HG03095 (cell line): Measurements from ENCODE around the gene PHLDB2.

ENCODE experiments used
- ATAC-seq: cut with Tn5 transposase; IDR thresholded peaks from one replicate; pipeline ENCODE4 v1.9.1; 2021; ENCODE audit warnings: moderate library complexity; ENCODE audit not compliant: unreplicated experiment

Gene PHLDB2

DNA sequence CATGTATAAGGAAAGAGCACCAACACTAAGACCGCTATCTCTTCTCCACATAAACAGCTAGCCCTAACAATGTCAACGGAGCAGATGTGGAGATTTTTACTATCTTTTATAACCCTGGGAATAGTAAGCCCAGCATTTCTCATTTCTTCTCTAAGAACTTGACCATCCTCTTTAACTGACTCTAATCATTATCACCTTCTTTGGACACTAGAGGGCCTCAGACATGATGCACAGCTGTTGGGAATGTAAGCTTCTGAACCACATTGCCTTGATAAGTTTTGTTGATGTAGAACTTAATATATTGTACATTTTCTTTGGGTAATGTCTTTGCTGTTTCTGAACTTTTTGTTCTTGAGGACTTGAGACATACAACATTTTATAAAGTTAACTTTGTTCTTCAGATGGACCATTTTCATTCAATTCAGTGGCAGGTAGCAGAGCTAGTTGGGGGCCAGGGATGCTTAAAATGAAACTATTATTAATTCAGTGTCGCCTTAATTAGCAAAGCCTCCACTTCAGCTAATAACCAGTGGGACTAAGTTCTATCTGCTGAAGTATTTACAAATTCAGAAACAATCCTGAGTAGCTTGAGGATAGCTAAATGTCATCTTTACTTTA lies 130.1 kb downstream of the PHLDB2 start:
- ATAC-seq, result peak; percentile 83

- ATAC-seq, result no peak
These were observed 134.0 kb downstream of the PHLDB2 start for GRCh38 chr3:111993038-111993437.

- ATAC-seq, result no peak
These were observed 139.8 kb downstream of the PHLDB2 start, which contains the start of gene TAGLN3 for GRCh38 chr3:111998636-111999483. TAGLN3 (plus strand) TSS chr3:111998922; CDS start chr3:111999423, 501 bp downstream.

- ATAC-seq, result no peak
These were observed 140.6 kb downstream of the PHLDB2 start for GRCh38 chr3:111999484-112000324.

DNA sequence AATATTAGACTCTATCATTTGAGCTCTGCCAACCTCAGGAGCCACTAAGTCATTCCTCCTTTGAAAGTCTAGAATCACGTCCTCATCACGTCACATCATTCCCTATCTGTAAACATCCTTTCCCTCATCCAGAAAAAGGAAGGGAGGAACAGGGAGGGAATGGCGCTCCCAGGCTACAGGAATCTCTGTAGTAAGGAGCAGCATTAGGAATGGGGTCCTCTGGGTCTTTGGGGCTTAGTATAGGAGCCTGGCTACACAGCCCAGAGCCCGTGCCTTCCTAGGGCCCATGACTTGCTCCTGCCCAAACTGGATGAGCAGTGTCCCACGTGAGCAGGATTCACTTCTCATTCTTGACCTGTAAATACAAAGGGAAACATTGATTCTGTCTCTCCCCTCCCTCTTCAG lies 141.3 kb downstream of the PHLDB2 start:
- ATAC-seq, result no peak

DNA sequence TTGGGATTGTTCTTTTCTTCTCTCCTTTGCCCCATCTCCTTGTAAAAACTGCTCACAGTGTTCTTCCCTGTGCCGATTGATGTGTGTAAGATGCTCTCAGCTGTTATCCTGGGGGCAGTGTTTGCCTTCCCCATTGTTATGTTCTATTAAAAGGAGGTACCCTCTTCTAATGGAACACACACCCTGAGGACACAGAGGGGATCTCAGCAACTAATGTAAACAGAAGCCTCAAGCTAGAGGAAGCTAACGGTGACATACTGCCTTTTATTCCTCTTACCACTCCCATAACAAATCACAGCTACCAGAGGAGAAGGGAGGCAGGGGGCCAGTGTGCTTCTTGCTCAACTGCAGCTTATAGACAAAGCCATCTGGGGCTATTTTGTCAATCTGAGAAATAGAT lies 141.9 kb downstream of the PHLDB2 start:
- no peak for ATAC-seq

GRCh38 chr3:112001526-112001925 lies 142.5 kb downstream of the PHLDB2 start:
- no peak for ATAC-seq

DNA sequence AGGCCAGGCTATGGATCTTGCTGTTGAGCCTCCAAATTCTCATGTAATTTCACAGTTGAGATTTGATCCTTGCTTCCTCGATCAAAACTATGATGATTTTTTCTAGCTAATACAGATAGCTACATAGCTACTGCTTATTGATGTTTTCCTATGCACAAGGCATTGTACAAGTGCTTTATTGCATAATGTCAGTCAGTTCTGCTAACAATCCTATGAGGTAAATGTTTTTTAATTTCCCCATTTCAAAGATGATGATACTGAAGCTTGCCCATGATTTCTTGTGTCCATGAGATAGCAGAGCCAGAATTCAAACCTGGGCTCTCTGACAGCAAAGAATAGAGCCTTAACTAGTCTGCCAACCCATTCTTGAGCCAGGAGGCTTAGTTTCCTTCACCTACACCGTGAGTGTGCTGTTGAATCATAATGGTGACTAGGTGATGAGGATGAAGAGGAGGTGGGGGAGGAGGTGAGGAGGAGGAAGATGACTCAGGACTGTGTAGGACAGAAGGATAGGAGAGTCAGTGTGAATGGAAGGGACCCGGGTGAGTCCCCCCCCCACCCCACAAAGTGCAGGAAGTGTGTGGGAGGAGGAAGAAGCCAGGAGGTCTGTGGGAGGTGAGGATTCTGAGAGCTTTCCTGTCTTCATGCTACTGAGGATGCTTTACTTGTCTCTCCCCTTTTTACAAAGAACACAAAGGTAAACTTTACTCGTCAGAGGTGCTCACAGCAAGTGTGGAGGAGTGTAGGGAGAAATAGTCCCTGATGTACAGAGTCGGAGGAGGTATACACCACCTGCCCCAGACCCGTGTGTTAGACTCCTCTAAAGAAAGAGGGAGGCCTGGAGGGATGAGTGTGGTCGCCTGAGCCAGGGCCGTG lies 143.3 kb downstream of the PHLDB2 start:
- ATAC-seq, result no peak

DNA sequence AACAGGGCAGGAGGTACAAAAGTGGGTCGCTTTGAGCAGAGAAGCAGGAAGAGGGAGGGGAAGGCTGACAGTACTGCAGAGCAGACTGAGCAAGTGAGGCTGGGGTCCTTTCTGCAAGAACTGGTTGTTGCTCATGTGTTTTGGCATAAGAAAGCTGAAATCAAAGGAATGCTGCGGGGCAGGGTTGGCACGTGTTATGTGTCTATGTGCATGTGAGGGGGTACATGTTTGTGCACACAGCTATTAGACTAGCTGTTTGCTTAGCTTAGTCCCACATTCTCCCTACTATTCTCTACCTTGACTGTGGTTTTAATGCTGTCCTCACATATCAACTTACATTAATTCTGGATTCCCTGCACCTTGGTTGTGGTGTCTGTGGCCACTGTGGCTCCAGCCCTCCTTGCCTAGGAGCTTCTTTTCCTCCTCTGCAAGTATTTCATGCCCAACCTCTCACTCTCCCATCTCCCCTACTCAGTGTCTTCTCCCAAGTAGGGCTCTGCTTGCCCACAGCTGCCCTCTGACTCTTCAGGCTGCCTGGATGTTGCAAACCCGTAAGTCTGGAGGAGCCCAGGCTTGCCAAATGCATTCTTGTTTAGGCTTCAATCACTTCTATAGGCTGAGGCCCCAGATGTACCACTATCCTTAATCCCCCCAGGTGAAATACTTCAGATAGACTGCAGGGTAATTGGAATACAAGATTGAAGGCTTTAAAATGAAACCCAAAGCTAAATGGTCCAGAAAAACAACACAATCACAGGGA lies 144.4 kb downstream of the PHLDB2 start:
- no peak for ATAC-seq

DNA sequence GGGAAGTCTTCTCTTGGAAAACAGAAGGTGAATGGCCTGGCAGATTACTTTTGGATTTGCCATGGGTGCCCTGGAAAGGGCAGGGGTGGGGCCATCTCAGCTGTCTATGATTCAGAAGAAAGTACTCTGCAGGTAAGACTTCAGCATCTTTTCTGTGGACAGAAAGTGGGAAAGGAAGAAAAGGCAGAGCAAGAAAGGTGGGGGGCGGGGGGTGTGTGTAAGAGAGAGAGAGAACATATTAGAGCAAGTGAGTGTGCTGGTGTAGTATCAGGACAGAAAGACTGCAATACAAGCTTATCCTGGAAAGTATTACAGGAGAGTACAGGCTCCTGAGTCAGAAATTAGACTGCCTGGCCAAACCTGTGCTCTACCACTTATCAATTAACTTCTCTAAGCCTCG lies 145.1 kb downstream of the PHLDB2 start:
- no peak for ATAC-seq

DNA sequence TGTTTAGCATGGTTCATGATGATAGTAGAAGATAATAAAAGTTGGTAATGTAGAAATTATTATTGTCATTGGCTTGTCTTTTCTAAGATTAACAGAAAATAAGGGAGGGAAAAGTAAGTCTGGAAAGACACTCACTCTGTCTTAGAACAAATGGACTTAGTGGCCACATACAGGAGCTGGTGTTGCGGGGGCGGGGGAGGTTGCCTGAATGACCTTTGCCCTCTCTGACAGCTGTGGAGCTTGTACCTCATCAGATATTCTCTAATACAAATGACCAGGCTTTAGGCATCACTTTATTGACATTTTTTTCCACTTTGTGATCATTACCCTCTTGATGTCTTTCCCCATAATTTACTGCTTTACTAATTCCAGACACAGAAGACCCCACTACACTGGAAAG lies 145.6 kb downstream of the PHLDB2 start:
- no peak for ATAC-seq

GRCh38 chr3:112005091-112005672 lies 146.1 kb downstream of the PHLDB2 start:
- ATAC-seq, result no peak

- no peak for ATAC-seq
These were observed 148.6 kb downstream of the PHLDB2 start for GRCh38 chr3:112007633-112008032.

GRCh38 chr3:112009670-112010069 lies 150.6 kb downstream of the PHLDB2 start:
- no peak for ATAC-seq

DNA sequence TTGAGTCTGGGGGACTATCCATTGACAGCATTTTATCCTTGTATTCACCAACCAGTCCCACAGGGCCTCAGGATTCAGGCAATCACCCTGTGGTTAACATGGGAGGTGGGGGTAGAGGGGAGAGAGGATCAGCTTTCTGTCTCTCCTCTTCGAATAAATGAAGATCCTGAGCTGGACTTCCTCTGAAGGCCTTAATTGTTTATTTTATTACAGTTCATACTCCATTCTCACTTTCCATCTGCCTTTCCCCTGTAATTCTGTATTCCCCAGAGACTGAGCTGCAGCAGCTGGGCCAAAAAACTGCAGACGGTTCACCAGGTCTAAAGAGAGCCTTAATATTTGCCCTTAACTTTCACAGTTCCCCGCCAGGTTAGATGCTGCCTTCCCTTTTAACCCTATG lies 151.6 kb downstream of the PHLDB2 start:
- no peak for ATAC-seq

- ATAC-seq, result no peak
These were observed 152.4 kb downstream of the PHLDB2 start for GRCh38 chr3:112011376-112011940.

DNA sequence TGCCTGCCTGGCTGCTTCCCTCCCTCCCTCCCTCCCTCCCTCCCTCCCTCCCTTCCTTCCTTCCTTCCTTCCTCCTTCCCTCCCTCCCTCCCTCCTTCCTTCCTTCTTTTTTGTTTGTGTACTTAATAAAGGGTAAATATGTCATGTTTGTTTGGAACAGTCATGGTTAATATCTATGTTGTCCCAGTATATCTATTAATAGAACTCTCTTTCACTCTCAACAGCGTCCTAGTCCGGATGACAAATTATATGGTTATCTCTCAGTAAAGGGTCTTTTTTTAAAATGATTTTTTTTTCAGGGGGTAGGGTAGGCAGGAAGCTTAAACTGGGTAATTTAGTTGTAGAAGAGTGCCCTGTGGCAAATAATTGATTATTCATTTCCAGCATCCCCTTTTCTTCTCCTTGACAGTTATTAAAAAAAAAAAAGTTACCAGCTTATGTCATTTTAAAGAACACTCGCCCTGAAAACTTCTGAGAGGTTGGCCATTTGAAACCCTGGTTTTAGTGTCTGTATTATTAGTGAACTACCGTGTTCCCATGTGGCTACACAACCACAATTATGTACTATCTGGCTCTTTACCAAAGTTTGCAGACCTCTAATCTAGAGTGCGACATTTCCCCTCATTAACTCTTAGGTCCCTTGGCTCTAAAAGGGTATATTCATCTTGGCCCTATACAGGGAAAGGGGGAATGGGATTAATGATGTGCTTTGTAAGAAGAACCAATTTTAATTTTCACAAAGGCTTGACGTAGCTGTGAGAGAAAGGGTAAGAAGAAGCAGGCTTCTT lies 153.3 kb downstream of the PHLDB2 start:
- no peak for ATAC-seq

DNA sequence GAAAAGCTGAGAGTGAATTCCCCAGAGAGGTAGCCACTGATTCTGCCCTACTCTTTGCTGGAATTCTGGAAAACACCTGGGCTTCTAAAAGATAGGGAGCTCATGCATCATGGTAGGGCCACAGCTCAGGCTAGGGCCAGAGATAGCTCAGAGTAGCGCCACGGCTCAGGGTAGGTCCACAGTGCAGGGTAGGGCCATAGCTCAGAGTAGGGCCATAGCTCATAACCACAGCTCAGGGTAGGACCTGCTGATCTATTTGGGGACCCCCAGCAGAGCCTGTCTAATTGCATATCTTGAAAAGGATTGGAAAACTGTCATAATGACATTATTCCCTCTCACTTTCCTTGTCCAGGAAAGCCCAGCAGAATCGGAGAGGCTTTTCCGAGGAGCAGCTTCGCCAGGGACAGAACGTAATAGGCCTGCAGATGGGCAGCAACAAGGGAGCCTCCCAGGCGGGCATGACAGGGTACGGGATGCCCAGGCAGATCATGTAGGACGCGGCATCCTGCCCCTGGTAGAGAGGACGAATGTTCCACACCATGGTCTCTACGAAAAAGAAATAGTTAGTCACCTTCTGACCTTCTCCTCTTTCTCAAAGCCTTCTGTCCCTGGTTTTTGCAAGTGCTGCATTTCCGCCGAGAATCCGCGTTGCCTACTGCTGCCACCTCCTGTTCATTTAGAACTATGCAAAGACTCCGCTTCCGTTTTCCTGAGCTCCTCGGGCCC lies 154.2 kb downstream of the PHLDB2 start:
- peak; percentile 83 for ATAC-seq
